Bladder microvascular endothelial cell (primary cell): Measurements from ENCODE around the gene NXPE2. TPM values are rescaled to one million over a fixed set of nuclear protein-coding genes. Genes with fewer than 3 reads are reported as not detected.

Source experiments
- total RNA-seq: library from RNA; depleted of rRNA; stranded (reverse); fragments of >200 nt; gene quantifications from 2 replicates; pipeline ENCODE4 v1.2.3, GENCODE V29; 2014

NXPE2 gene
- total RNA-seq, result not detected in 2 replicates

GRCh38 chr11:114678125-114679036, at the start of gene NXPE2:
Gene NXPE2, plus strand, starts transcription at chr11:114678527. Its CDS starts 49 bp downstream, at chr11:114678576.

Other genes starting within 250 kb of the NXPE2 start
- gene REXO2, start 239.1 kb upstream of the NXPE2 start, total RNA-seq, result 97.5 and 140 TPM in 2 replicates
- gene NXPE1, start 118.6 kb upstream of the NXPE2 start, total RNA-seq, result under 0.01 TPM in 1 of 2 replicates, not detected in the other
- not detected in 2 replicates for gene NXPE4, start 82.7 kb upstream of the NXPE2 start, total RNA-seq